DMS153 treated with DMSO at 0.1 percent for 48 hours (cell line): ENCODE results near the gene PLEKHA1.

ENCODE experiments used
- DNase-seq: peaks from one replicate; lab custom pipeline; 2025; ENCODE audit not compliant: unreplicated experiment; lab: John Stamatoyannopoulos, UW

The PLEKHA1 gene

DNA sequence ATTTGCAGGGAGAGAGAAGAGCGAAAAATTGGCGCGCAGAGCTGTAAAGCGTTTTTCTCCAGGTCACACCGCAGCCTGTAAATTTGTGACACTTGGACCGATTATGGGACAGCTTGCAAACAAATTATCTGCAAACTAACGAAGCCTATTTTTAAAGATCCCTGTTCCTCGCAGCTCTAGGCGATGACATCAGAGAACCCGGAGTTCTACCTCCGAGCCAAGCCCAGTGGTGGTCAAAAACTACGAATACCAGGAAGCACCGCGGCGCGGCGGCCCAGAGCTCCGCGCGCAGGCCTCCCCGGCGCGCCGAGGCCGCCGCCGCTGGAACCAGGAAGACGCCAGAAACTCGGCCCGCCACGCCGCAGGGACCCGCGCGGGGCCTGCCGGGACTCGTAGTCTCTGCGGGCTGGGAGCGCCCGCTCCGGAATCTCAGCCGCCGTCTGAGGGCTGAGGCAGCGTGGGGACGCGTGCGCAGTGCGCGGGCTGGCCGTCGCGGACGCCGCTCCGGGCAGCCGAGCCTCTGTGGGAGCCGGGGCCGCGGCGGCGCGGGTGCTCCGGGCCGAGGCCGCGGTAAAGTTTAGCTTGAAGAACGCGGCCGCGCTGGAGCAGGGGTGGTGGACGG lies at the start of gene PLEKHA1:
Gene PLEKHA1, plus strand, starts transcription at position 472 of the 622 bp plus-strand sequence. CDS start 18,493 bp downstream, outside the sequence.
- DNase-seq: peak; percentile 93

DNA sequence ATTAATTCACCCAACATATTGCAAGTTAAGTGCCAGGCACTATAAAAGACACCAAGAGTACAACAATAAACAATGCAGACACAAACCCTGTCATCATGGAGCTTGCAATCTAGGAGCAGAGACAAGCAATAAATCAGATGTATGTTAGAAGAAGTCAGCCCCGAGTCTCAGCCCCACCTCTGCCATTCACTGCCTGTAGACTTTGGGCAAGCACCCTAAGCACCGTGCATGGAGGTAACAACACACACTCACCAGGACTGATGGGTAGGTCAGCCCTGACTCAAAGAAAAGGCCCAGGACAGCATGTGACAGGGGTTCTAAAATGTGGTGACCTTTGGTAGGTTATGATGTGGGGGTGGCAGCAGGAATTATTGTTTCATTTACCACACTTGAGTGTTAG lies 49.3 kb upstream of the PLEKHA1 start:
- DNase-seq: no peak

DNA sequence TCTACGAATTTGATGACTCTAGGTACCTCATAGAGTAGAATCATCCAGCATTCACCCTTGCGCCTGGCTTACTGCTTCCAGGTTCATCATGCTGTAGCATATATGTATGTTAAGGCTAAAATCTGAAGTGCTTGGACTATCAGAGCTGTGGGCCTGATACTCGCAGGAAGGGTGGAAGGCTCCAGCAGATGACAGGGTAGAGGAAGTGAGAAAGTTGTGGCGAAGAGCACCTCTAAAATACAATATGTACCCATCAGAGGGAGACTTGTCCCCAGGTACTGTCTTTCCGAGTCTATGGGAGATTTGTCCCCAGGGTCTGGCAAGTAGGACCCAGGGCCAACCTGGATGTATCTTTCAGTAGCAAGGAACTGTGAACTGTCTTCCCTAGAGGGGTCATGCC lies 48.1 kb upstream of the PLEKHA1 start:
- DNase-seq: no peak

GRCh38 chr10:122326806-122327205 lies 47.7 kb upstream of the PLEKHA1 start:
- no peak for DNase-seq

DNA sequence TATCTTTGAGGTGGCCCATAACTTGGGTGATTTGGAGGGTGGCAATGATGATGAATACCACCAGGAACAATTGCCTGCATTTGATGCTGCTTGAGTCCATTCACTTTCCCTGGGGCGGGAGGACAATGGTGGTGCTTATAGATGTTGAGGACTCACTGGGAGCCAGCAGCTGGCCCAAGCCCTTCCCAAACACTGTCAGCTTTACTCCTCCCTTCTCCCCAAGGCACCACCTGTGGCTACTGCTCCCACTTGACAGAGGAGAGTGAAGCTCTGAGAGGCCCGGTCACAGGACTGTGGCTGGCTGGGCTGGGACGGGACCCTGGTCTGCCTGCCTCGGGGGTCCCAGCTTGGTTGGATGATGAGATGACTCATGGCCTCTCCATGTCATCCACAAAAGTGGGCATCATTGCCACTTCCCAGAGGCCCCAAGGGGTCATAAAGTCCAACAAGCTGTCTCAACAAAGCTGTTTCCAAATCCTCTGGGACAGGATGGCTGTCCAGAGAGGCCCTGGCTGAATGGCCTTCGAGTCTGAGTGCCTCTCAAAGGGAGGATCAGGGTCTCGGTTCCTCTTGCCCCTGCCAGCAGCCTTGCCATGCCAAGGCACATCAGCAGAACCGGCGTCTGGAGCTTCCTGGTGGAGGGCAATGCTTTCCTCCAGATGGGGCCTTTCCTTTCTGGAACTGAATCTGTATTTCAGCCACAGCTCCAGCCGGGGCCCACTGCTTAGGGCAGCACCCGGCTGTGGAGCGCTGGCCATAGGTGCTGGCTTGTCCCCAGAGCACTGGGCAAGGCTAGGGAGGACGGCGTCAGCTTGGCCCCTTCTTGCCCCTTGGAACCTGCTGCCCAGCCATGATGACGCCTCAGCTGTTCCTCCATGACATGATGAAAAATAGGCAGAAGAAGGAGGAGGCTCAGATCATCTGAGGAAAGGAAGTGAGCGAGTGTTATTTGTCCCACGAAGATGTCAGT lies 47.0 kb upstream of the PLEKHA1 start:
- no peak for DNase-seq

- no peak for DNase-seq
Observed at GRCh38 chr10:122328676-122329075, 45.8 kb upstream of the PLEKHA1 start.

- DNase-seq: no peak
Observed at GRCh38 chr10:122329416-122329815, 45.1 kb upstream of the PLEKHA1 start.

- DNase-seq: no peak
Observed at GRCh38 chr10:122331100-122331499, 43.4 kb upstream of the PLEKHA1 start.

- DNase-seq: no peak
Observed at GRCh38 chr10:122331615-122332446, 42.7 kb upstream of the PLEKHA1 start.

DNA sequence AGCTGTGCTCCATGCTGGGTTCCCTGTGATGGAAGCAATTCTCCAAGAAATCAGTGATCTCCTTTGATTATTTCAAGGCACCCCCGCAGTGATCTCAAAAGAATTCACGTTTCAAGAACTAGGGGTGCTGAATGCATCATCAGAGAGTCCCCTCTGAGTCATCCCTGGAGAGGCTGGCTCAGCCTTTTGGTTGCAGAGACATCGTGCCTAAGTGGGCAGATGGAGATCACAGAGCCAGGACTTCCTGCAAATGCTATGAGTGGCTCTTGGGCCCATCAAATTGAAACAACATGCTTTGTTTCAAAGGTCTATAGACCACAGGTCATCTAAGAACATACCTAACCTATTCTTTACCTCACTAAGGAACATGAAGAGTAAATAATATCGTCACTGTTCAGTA lies 41.5 kb upstream of the PLEKHA1 start:
- DNase-seq: no peak

GRCh38 chr10:122336332-122336731 lies 38.2 kb upstream of the PLEKHA1 start:
- DNase-seq: no peak

DNA sequence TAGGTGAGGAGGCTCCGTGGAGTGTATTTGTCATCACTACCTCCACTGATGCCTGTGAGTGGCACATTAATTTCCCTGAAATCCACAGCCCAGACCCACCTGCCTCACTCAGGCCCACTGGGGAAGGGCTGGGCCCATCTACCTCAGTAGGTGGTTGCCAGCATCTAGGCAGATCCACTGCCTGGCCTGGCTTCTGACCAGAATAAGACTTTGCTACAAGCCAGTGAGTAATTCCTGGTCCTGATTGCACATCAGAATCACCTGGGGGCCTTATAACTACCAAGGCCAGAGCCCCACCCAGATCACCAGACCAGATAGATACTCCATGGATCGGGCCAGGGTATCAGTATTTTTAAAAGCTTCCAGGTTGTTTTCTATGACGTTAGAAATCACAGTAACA lies 37.5 kb upstream of the PLEKHA1 start:
- no peak for DNase-seq

- DNase-seq: no peak
Observed at GRCh38 chr10:122338609-122339441, 35.7 kb upstream of the PLEKHA1 start.

DNA sequence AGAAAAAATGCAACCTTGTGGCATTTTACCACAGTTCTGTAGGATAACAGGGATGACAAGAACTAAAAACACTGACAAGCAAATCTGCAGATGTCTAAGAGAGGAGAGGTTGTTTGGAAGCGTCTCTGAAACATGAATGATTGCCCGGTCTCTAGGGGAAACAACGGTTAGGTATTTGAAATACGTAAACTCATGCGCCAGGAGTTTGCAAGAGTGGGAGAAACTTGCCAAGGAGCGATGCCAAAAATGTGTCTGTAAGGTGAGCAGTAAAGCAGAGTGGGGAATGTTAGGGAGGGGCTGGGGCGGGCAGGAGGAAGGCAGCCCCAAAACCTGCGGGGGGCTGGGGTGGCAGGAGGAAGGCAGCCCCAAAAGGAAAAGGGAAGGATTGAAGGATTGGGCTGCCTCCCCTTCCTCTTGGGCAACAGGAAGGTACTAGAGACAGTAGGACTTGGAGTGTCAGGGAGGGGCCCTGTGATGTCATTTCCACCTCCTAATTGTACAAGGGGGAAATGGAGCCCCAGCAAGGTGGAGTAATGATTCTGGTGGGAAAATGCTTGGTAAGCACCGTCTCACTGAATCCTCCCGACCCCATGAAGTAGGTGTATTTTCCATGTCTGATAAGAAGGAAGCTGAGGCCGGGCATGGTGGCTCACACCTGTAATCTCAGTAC lies 33.2 kb upstream of the PLEKHA1 start:
- DNase-seq: no peak

DNA sequence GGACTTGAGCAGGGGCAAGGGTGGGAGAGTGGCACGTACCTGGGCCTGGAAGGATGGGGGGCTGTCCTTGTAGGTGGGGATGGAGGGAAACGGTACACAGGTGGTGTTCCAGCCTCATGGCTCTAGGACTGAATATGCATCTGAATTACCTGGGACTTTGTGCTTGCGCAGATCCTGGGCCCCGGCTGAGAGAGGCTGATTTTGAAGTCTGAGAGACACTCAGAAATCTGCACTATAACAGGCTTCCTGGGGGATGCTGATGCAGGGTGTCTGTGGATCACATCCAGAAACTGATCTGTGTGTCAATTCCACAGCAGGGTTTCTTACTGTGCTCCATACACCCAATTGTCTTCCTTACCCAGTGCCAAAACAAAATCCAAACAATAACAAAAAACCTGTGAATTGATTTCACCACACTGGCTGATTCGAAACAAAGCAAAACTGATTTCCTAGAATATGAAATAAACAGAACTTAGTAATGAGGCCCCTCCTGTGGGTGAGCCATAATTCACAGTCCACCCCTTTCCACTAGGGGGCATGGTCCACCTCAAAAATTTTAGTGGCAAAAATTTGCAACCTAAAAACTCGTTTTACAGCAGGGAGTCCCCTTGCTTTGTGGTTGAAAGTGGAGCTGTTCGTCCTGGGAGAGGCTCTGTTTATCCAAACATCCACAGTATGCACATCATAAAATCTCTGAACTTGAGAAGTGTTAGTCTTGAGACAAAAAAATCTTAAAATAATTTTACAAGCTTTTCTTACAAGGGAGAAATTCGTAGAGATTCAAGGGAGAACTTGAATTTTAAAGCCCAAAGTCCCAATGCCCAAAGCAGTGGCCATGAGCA lies 32.0 kb upstream of the PLEKHA1 start:
- DNase-seq: no peak

DNA sequence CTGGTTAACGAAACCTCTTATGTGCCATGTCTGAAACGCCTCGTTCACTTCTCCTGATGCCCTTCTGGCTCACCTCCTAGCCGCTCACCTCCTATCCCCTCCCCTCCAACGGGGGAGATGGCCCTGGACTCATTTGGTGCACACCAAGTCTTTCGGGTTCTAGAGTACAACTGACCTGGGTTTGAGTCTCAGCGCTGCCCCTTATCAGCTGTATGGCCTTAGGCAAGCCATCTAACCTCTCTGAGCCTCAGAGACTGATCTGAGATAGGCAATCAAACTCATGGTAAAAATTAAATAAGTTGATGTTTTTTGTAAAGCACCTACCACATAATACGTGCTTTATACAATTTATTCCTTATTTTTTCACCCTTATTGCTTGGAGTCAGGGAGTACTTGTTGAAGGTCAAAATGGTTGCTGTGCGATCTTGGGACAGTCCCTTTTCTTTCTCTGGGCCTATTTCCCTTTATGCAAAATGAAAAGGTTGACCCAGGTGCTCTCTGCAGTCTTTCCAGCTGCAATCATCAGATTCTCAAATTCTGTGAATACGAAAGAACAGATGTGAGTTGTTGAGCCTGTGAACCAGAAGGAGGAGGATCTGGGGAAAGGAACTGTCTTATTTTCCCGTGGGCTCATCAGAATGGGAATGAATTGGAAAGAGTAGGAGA lies 31.2 kb upstream of the PLEKHA1 start:
- DNase-seq: no peak

- no peak for DNase-seq
Observed at GRCh38 chr10:122343936-122344335, 30.6 kb upstream of the PLEKHA1 start.

DNA sequence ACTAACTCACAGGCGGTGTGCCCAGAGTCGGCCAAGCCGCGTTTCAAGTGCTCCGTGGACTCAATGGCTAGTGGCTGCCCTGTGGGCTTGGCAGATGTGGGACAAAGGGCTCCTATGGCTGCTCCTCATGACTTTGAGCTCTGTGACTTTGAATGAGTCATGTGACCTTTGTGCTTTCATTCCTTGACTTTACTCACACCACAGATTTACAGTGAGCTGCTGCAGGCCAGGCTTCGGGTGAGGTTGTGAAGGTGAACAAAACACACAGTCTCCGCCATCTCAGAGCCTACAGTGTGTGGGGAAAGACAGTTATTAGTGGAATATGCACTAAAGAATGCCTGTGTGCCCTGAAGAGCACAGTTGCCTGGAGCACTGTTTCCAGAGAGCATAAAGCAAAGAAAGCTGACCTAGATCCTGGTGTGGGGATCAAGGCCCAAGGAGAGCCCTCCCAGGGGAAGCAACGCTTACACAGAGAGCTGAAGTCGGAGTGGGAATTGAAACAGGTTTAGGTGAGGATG lies 29.7 kb upstream of the PLEKHA1 start:
- DNase-seq: no peak
